ENCODE data around the gene CLASP1.

DNA sequence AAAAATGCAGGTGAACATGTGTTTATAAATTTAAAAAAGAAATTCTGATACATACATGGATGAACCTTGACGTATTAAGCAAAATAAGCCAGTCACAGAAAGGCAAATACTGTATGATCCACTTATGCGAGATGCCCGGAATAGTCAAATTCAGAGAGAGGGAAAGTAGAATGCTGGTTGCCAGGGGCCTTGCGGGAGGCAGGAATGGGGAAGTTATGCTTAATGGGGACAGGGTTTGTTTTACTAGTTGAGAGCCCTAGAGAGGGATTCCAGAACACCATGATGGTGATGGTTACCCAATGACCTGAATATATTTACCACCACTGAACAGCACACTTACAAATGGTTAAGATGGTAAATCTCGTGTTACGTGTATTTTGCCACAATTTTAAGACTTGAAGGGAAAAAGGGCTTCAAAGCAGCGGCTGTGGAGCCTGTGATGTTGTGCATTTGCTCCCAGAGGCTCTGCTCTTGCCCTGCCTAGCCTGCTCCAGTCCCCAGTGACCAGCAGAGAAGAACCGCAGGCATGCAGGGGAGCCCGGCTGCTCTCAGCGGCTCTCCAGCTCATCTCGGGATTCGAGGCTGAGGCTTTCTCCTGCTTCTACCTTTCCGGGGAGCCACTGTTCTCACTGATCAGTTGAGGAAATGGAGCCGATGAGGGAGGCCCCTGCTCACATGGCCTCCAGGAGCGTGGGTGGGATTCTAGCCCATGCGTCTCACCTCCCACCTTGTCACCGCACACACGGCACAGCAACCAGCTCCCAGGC lies 312.6 kb downstream of the CLASP1 start:
- no peak for TF ChIP-seq JUND (IDR thresholded peaks at IDR 0.05)
- TF ChIP-seq, protein P1, sequence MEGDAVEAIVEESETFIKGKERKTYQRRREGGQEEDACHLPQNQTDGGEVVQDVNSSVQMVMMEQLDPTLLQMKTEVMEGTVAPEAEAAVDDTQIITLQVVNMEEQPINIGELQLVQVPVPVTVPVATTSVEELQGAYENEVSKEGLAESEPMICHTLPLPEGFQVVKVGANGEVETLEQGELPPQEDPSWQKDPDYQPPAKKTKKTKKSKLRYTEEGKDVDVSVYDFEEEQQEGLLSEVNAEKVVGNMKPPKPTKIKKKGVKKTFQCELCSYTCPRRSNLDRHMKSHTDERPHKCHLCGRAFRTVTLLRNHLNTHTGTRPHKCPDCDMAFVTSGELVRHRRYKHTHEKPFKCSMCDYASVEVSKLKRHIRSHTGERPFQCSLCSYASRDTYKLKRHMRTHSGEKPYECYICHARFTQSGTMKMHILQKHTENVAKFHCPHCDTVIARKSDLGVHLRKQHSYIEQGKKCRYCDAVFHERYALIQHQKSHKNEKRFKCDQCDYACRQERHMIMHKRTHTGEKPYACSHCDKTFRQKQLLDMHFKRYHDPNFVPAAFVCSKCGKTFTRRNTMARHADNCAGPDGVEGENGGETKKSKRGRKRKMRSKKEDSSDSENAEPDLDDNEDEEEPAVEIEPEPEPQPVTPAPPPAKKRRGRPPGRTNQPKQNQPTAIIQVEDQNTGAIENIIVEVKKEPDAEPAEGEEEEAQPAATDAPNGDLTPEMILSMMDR (IDR thresholded peaks at IDR 0.05; ENCODE audit: low read depth, low read length, missing input control): no peak
